K562 (cell line): Measurements from ENCODE around the gene PYY.

Source experiments
- CHD1 ChIP-seq: fragments of 200-600 bp; sonication (generic); IDR thresholded peaks from one replicate; pipeline ENCODE4 v1.6.1; 2012; ENCODE audit warnings: mild to moderate bottlenecking, moderate library complexity, low read length, inconsistent platforms
- NR2C2 ChIP-seq, 2 experiments: fragments of 200-800 bp in 1 of 2; sonication (Bioruptor generic) in 1 of 2; sonication (generic) in 1 of 2; formaldehyde crosslinking in 1 of 2; IDR thresholded peaks; 2 replicates each; pipeline versions ENCODE4 v1.6.1 to v1.8.0; 2016 to 2022; ENCODE audit warnings: mild to moderate bottlenecking in 1 of 2, missing compliant biosample characterization in 1 of 2, missing genetic modification characterization in 1 of 2, missing genetic modification reagents in 1 of 2
- TF ChIP-seq, protein P1 (sequence below): sonication (generic); formaldehyde crosslinking; IDR thresholded peaks from 2 replicates; pipeline ENCODE4 v1.8.0; 2022; ENCODE audit warnings: mild to moderate bottlenecking, missing genetic modification reagents, borderline replicate concordance
- TF ChIP-seq, protein P2 (sequence below), 3 experiments: IDR thresholded peaks in 2 of 3; conservative IDR thresholded peaks in 1 of 3; 2 replicates each; pipeline ENCODE4 v1.5.1; 2011 to 2012; ENCODE audit warnings: low read length in 3 of 3, mild to moderate bottlenecking in 3 of 3, control low read depth in 2 of 3, improper control_type of control experiment in 1 of 3, inconsistent platforms in 1 of 3, low read depth in 1 of 3, mixed read lengths in 1 of 3, moderate library complexity in 1 of 3; ENCODE audit not compliant: insufficient read depth in 2 of 3

DNA sequence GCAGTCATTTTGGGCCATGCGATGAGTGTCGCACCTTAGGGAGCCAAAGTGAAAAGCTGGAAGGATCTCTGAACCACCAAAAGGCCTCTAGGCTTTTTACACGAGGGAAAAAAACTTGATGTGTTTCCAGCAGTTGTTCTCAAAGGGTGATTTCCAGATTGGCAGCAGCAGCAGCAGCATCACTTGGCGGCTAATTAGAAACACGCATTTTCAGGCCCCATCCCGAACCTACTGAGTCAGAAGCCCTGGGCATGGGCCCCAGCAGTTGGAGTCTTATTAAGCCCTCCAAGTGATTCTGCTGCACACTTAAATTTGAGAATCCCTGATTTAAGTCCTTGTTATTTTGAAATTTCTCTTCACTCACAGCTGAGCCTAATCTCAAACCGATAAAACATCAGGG lies 25.3 kb upstream of the PYY start:
- TF ChIP-seq, protein P1, sequence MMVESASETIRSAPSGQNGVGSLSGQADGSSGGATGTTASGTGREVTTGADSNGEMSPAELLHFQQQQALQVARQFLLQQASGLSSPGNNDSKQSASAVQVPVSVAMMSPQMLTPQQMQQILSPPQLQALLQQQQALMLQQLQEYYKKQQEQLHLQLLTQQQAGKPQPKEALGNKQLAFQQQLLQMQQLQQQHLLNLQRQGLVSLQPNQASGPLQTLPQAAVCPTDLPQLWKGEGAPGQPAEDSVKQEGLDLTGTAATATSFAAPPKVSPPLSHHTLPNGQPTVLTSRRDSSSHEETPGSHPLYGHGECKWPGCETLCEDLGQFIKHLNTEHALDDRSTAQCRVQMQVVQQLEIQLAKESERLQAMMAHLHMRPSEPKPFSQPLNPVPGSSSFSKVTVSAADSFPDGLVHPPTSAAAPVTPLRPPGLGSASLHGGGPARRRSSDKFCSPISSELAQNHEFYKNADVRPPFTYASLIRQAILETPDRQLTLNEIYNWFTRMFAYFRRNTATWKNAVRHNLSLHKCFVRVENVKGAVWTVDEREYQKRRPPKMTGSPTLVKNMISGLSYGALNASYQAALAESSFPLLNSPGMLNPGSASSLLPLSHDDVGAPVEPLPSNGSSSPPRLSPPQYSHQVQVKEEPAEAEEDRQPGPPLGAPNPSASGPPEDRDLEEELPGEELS (CRISPR knock-in tag): no peak
- TF ChIP-seq, protein P2, sequence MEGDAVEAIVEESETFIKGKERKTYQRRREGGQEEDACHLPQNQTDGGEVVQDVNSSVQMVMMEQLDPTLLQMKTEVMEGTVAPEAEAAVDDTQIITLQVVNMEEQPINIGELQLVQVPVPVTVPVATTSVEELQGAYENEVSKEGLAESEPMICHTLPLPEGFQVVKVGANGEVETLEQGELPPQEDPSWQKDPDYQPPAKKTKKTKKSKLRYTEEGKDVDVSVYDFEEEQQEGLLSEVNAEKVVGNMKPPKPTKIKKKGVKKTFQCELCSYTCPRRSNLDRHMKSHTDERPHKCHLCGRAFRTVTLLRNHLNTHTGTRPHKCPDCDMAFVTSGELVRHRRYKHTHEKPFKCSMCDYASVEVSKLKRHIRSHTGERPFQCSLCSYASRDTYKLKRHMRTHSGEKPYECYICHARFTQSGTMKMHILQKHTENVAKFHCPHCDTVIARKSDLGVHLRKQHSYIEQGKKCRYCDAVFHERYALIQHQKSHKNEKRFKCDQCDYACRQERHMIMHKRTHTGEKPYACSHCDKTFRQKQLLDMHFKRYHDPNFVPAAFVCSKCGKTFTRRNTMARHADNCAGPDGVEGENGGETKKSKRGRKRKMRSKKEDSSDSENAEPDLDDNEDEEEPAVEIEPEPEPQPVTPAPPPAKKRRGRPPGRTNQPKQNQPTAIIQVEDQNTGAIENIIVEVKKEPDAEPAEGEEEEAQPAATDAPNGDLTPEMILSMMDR (IDR thresholded peaks at IDR 0.05 in 2 of 3, conservative IDR thresholded peaks at IDR 0.05 in 1 of 3; ENCODE audit: insufficient read depth in 2 of 3, low read depth in 1 of 3, low read length in 3 of 3): no peak
- TF ChIP-seq NR2C2 (CRISPR knock-in tag; IDR thresholded peaks at IDR 0.05) (no peak), NR2C2 (tag; IDR thresholded peaks at IDR 0.05) (no peak), CHD1 (no peak)
